Endothelial cell of umbilical vein (primary cell): ENCODE results near the gene CACNA1S. TPM values are rescaled to one million over a fixed set of nuclear protein-coding genes. Genes with fewer than 3 reads are reported as not detected.

ENCODE experiments used
- BruUV-seq: library from RNA; stranded (reverse); fragments of 400-500 nt; replicated peaks from 2 replicates; lab custom pipeline; 2021; lab: Mats Ljungman, UMichigan
- CTCF ChIA-PET: fragments of 300-600, 350-600 bp; sonication (Branson Sonifier 250); formaldehyde crosslinking; loops from one replicate; lab custom pipeline; 2021; ENCODE audit warnings: antibody characterized with exemption, inconsistent platforms; lab: Charles Lee
- POLR2A ChIA-PET: fragments of 300-600, 350-600 bp; sonication (Branson Sonifier 250); formaldehyde crosslinking; loops from one replicate; lab custom pipeline; 2021; ENCODE audit warnings: antibody characterized with exemption, inconsistent platforms; lab: Charles Lee
- DNase-seq: peaks from one replicate; pipeline ENCODE4 v3.0.0-alpha.2; 2011; ENCODE audit warnings: low read depth, low spot score
- FAIRE-seq: peaks from 2 replicates; lab custom pipeline; 2011; peaks lifted over from hg19 to GRCh38; lab: Jason Lieb, UNC
- H2AFZ ChIP-seq: 2 replicates; pipeline ENCODE4 v1.6.0; 2012; ENCODE audit warnings: low read depth, low read length, control low read depth, inconsistent platforms
- H3K27ac ChIP-seq: 2 replicates; pipeline ENCODE4 v1.5.1; 2011; ENCODE audit warnings: low read depth, mild to moderate bottlenecking, control low read depth, low read length, moderate library complexity; ENCODE audit not compliant: insufficient read depth
- H3K27me3 ChIP-seq, 2 experiments: 2 replicates each; pipeline versions ENCODE4 v1.6.0 to v1.6.1; 2011; ENCODE audit warnings: low read length in 2 of 2, mixed read lengths in 1 of 2; ENCODE audit not compliant: control insufficient read depth in 2 of 2, insufficient read depth in 2 of 2
- H3K36me3 ChIP-seq, 2 experiments: 2 replicates in 1 of 2; 3 replicates in 1 of 2; pipeline ENCODE4 v1.5.1; 2011; ENCODE audit warnings: low read length in 2 of 2, mild to moderate bottlenecking in 1 of 2, moderate library complexity in 1 of 2; ENCODE audit not compliant: control insufficient read depth in 2 of 2, insufficient read depth in 2 of 2; ENCODE audit errors: extremely low read depth in 1 of 2
- H3K4me1 ChIP-seq: 3 replicates; pipeline ENCODE4 v1.5.1; 2011; ENCODE audit warnings: mild to moderate bottlenecking, low read length; ENCODE audit not compliant: control insufficient read depth, insufficient read depth; ENCODE audit errors: extremely low read depth
- H3K4me2 ChIP-seq: 2 replicates; pipeline ENCODE4 v1.6.1; 2011; ENCODE audit warnings: low read length, control low read depth, mixed read lengths; ENCODE audit not compliant: insufficient read depth
- H3K4me3 ChIP-seq, 3 experiments: fragments of 200-600 bp in 1 of 3; sonication (generic), shearing (Covaris generic) in 1 of 3; replicated peaks in 1 of 3; 2 replicates each; pipeline ENCODE4 v1.5.1; 2011 to 2016; ENCODE audit warnings: control low read depth in 3 of 3, low read length in 3 of 3, mild to moderate bottlenecking in 2 of 3, inconsistent platforms in 1 of 3, low read depth in 1 of 3, moderate library complexity in 1 of 3; ENCODE audit not compliant: insufficient read depth in 1 of 3
- H3K79me2 ChIP-seq: 2 replicates; pipeline ENCODE4 v1.6.0; 2012; ENCODE audit warnings: low read length, inconsistent platforms; ENCODE audit not compliant: control insufficient read depth, insufficient read depth
- H3K9ac ChIP-seq: replicated peaks from 2 replicates; pipeline ENCODE3; 2011; ENCODE audit warnings: low read length, control low read depth; ENCODE audit not compliant: insufficient read depth; ENCODE audit errors: extremely low read depth
- H3K9me1 ChIP-seq: replicated peaks from 3 replicates; pipeline ENCODE4 v1.6.0; 2011; ENCODE audit warnings: mild to moderate bottlenecking, low read length; ENCODE audit not compliant: control insufficient read depth, insufficient read depth; ENCODE audit errors: extremely low read depth
- H3K9me3 ChIP-seq: replicated peaks from 2 replicates; pipeline ENCODE4 v1.5.1; 2012; ENCODE audit warnings: low read length, inconsistent platforms; ENCODE audit not compliant: control insufficient read depth, insufficient read depth
- H4K20me1 ChIP-seq: replicated peaks from 2 replicates; pipeline ENCODE3; 2011; ENCODE audit warnings: mild to moderate bottlenecking, low read length; ENCODE audit not compliant: control insufficient read depth, insufficient read depth; ENCODE audit errors: extremely low read depth
- EZH2 ChIP-seq: IDR thresholded peaks from 2 replicates; pipeline ENCODE4 v1.6.1; 2012; ENCODE audit warnings: borderline replicate concordance, low read depth, mild to moderate bottlenecking, moderate library complexity, low read length, inconsistent platforms; ENCODE audit not compliant: severe bottlenecking
- FOS ChIP-seq: IDR thresholded peaks from 2 replicates; pipeline ENCODE4 v1.6.1; 2011; ENCODE audit warnings: mild to moderate bottlenecking, low read length, moderate library complexity, borderline replicate concordance; ENCODE audit not compliant: insufficient read depth
- GATA2 ChIP-seq: IDR thresholded peaks from 2 replicates; pipeline ENCODE4 v1.7.0; 2011; ENCODE audit warnings: low read depth, mild to moderate bottlenecking, moderate library complexity, mixed read lengths, low read length; ENCODE audit not compliant: insufficient read length, insufficient read depth
- JUN ChIP-seq: IDR thresholded peaks from 2 replicates; pipeline ENCODE4 v1.6.1; 2011; ENCODE audit warnings: borderline replicate concordance, low read depth; ENCODE audit not compliant: insufficient read length, insufficient read depth
- MYC ChIP-seq: IDR thresholded peaks from one replicate; pipeline ENCODE4 v1.6.1; 2011; ENCODE audit warnings: mild to moderate bottlenecking, low read depth, low read length
- POLR2A ChIP-seq: IDR thresholded peaks from 2 replicates; pipeline ENCODE4 v1.6.1; 2012; ENCODE audit warnings: low read depth, mild to moderate bottlenecking, control low read depth, low read length
- POLR2AphosphoS5 ChIP-seq: IDR thresholded peaks from 2 replicates; pipeline ENCODE4 v1.6.1; 2012; ENCODE audit warnings: low read depth, mild to moderate bottlenecking, control low read depth, low read length, moderate library complexity; ENCODE audit not compliant: insufficient read depth
- dilution Hi-C: fragments of 300-500 bp; cut with MboI; formaldehyde crosslinking; loops from one replicate; pipeline ENCODE4 v1.15.0; 2019; ENCODE audit warnings: low sequenced_read_pairs; ENCODE audit not compliant: extremely low pct_ligation_motif_present
- intact Hi-C: fragments of 100-400 bp; cut with micrococcal nuclease; formaldehyde crosslinking; loops from one replicate; pipeline ENCODE4 v1.10.0; 2022
- polyA plus RNA-seq, 4 experiments: library from polyadenylated mRNA; depleted of rRNA in 3 of 4; stranded (reverse) in 3 of 4; unstranded in 1 of 4; fragments of >200 nt; gene quantifications; 2 replicates each; pipeline versions ENCODE4 v1.2.1 to v1.2.3, GENCODE V29; 2011 to 2012; ENCODE audit warnings: missing spikeins in 1 of 4
- total RNA-seq: library from RNA; stranded (reverse); gene quantifications from 2 replicates; pipeline ENCODE4 v1.2.3, GENCODE V29; 2021
- TF ChIP-seq, protein P1 (sequence below), 2 donors: IDR thresholded peaks; 1 replicate in 1 of 2; 2 replicates in 1 of 2; pipeline ENCODE4 v1.5.1; 2011; ENCODE audit warnings: low read length in 2 of 2, mild to moderate bottlenecking in 2 of 2, moderate library complexity in 2 of 2, control low read depth in 1 of 2, inconsistent platforms in 1 of 2, low read depth in 1 of 2; ENCODE audit not compliant: insufficient read depth in 1 of 2; ENCODE audit errors: extremely low read depth in 1 of 2
- TF ChIP-seq, protein P2 (sequence below): IDR thresholded peaks from 2 replicates; pipeline ENCODE4 v1.6.1; 2011; ENCODE audit not compliant: insufficient read depth, insufficient read length

CACNA1S gene
- total and polyA plus RNA-seq, 2 donors (not counting 3 experiments of a cell fraction or from before 2014, with no cell fraction given), result not detected

DNA sequence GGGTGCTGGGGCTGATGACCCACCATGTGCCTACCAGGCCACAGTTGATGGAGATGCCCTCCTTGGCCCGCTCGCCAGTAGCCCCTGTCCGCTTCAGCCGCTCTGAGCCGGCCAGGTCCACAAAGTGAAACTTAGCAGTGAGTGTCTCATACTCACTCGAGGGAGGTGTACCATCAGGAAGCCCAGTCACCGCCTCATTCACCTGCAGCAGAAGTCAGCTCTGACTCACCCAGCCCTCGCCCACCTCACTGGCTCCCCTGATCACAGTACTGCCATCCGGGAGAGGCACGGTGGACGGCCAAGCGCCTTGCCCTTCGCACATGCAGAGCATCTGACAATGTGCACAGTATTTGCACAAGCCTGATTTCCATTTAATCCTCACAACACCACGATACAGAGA lies 107.5 kb downstream of the CACNA1S start:
- Histone ChIP-seq H3K9me3 (no peaks in the 10 kb centered on the region), H3K79me2 (no peaks in the 10 kb centered on the region), H3K36me3 (no peaks in the 10 kb centered on the region), H3K9ac (no peak overlapping the region), H3K27me3 (no peaks in the 10 kb centered on the region), H3K4me3 (no peak overlapping the region), H4K20me1 (no peaks in the 10 kb centered on the region), H3K4me1 (peaks cover 4% of the 10 kb centered on the region), H3K4me2 (no peak overlapping the region), H2AFZ (no peak overlapping the region), H3K27ac (no peak overlapping the region), H3K9me1 (no peaks in the 10 kb centered on the region)
- ChIA-PET CTCF (interaction anchor here (1.2 to 2.5 kb wide), 4 partner anchors 11 to 33 kb away, joined by 3 to 10 read pairs (median 6); no protein-coding TSS in a partner anchor), POLR2A (no interaction called here)
- dilution Hi-C loops, result no loop called here
- BruUV-seq, result no TSS peak
- intact Hi-C loops, result no loop called here
- DNase-seq (no peak), FAIRE-seq (no peak)
- TF ChIP-seq EZH2, result no peak
- no peak for TF ChIP-seq MYC
- TF ChIP-seq, protein P1, sequence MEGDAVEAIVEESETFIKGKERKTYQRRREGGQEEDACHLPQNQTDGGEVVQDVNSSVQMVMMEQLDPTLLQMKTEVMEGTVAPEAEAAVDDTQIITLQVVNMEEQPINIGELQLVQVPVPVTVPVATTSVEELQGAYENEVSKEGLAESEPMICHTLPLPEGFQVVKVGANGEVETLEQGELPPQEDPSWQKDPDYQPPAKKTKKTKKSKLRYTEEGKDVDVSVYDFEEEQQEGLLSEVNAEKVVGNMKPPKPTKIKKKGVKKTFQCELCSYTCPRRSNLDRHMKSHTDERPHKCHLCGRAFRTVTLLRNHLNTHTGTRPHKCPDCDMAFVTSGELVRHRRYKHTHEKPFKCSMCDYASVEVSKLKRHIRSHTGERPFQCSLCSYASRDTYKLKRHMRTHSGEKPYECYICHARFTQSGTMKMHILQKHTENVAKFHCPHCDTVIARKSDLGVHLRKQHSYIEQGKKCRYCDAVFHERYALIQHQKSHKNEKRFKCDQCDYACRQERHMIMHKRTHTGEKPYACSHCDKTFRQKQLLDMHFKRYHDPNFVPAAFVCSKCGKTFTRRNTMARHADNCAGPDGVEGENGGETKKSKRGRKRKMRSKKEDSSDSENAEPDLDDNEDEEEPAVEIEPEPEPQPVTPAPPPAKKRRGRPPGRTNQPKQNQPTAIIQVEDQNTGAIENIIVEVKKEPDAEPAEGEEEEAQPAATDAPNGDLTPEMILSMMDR (IDR thresholded peaks at IDR 0.05; ENCODE audit: extremely low read depth in 1 of 2, insufficient read depth in 1 of 2, low read depth in 1 of 2, low read length in 2 of 2), result no peak

DNA sequence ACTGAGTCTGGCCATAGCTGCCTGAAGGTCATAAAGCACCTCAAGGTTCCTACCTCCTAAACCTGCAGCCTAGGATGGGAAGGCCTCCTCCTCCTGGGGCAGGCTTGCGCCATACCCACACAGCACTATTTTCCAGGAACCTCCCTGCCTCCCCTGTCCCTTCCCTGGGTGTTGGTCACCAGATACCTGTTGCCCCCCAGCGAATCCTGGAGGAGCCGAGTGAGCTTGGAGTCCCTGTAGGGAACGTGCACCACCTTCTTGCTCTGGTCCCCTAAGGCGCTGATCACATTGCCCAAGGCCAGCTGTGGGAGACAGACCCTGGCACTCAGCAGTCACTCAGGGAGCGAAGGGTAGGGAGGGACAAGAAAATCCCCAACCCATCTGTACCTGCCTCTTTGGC lies 108.1 kb downstream of the CACNA1S start:
- TF ChIP-seq, protein P1 (IDR thresholded peaks at IDR 0.05; ENCODE audit: extremely low read depth in 1 of 2, insufficient read depth in 1 of 2, low read depth in 1 of 2, low read length in 2 of 2), result no peak
- TF ChIP-seq MYC, result no peak
- no peak for TF ChIP-seq FOS
- TF ChIP-seq POLR2AphosphoS5, result no peak
- no peak for TF ChIP-seq JUN
- TF ChIP-seq, protein P2, sequence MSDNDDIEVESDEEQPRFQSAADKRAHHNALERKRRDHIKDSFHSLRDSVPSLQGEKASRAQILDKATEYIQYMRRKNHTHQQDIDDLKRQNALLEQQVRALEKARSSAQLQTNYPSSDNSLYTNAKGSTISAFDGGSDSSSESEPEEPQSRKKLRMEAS, result no peak
- no peak for TF ChIP-seq EZH2
- TF ChIP-seq GATA2, result no peak
- no peak for TF ChIP-seq POLR2A
- POLR2A ChIA-PET, result no interaction called here
- no peaks in the 10 kb centered on the region for H3K9me1 ChIP-seq
- H3K36me3 ChIP-seq, result no peaks in the 10 kb centered on the region
- CTCF ChIA-PET, result no interaction called here
- no peaks in the 10 kb centered on the region for H3K27me3 ChIP-seq
- no peak overlapping the region for H3K4me3 ChIP-seq
- intact Hi-C loops (no loop called here), dilution Hi-C loops (no loop called here)
- no peak overlapping the region for H3K27ac ChIP-seq
- H3K4me1 ChIP-seq, result no peaks in the 10 kb centered on the region
- FAIRE-seq (no peak), DNase-seq (no peak)
- H3K4me2 ChIP-seq, result no peak overlapping the region
- H2AFZ ChIP-seq, result no peak overlapping the region
- H4K20me1 ChIP-seq, result no peaks in the 10 kb centered on the region
- no TSS peak for BruUV-seq
- no peaks in the 10 kb centered on the region for H3K9me3 ChIP-seq
- no peaks in the 10 kb centered on the region for H3K79me2 ChIP-seq
- H3K9ac ChIP-seq, result no peak overlapping the region
